GM12878 (cell line): ENCODE measurements around the gene LYRM4. TPM values are rescaled to one million over a fixed set of nuclear protein-coding genes. Genes with fewer than 3 reads are reported as not detected.

Experiments
- ATAC-seq: fragments of 200-7000 bp; cut with Tn5 transposase; 3 replicates; pipeline ENCODE4 v1.9.1; 2020; ENCODE audit warnings: mild to moderate bottlenecking, moderate library complexity
- BruUV-seq: library from RNA; stranded (reverse); fragments of 400-500 nt; replicated peaks from 2 replicates; lab custom pipeline; 2021; lab: Mats Ljungman, UMichigan
- CTCF ChIA-PET: fragments of 300-600 bp; sonication (Branson Sonifier 250); formaldehyde crosslinking; extraction: SDS; loops from one replicate; lab custom pipeline; 2021; ENCODE audit warnings: inconsistent platforms; lab: Yijun Ruan, JAX
- POLR2A ChIA-PET: fragments of 350-600 bp; formaldehyde crosslinking; extraction: SDS; loops from one replicate; lab custom pipeline; 2021; ENCODE audit warnings: inconsistent platforms; lab: Charles Lee
- RAD21 ChIA-PET: fragments of 300-600 bp; sonication (Branson Sonifier 250); formaldehyde crosslinking; loops from one replicate; lab custom pipeline; 2023; ENCODE audit warnings: antibody characterized with exemption; ENCODE audit not compliant: unreplicated experiment; lab: Charles Lee
- SMC1A ChIA-PET: fragments of 300-600 bp; sonication (Branson Sonifier 250); formaldehyde crosslinking; loops from one replicate; lab custom pipeline; 2023; ENCODE audit not compliant: unreplicated experiment, uncharacterized antibody; lab: Charles Lee
- DNase-seq: peaks from one replicate; pipeline ENCODE4 v3.0.0-alpha.2; 2011; ENCODE audit warnings: low read depth, low spot score
- FAIRE-seq: peaks from 3 replicates; lab custom pipeline; 2011; peaks lifted over from hg19 to GRCh38; lab: Jason Lieb, UNC
- H2AFZ ChIP-seq: 2 replicates; pipeline ENCODE4 v1.6.0; 2011; ENCODE audit warnings: low read depth, low read length, control low read depth; ENCODE audit not compliant: control insufficient read depth
- H3K27ac ChIP-seq: 2 replicates; pipeline ENCODE4 v1.5.1; 2011; ENCODE audit warnings: control low read depth; ENCODE audit not compliant: control insufficient read depth, insufficient read depth
- H3K27me3 ChIP-seq, 2 experiments: replicated peaks in 1 of 2; 2 replicates each; pipeline versions ENCODE4 v1.6.0 to v1.6.1; 2011; ENCODE audit warnings: low read length in 1 of 2; ENCODE audit not compliant: control insufficient read depth in 2 of 2, insufficient read depth in 2 of 2
- H3K36me3 ChIP-seq, 2 experiments: 2 replicates each; pipeline ENCODE4 v1.5.1; 2011; ENCODE audit warnings: low read length in 1 of 2; ENCODE audit not compliant: control insufficient read depth in 2 of 2, insufficient read depth in 2 of 2
- H3K4me1 ChIP-seq: 2 replicates; pipeline ENCODE4 v1.6.1; 2011; ENCODE audit warnings: mild to moderate bottlenecking, low read length, moderate library complexity, mixed read lengths; ENCODE audit not compliant: control insufficient read depth, insufficient read depth
- H3K4me2 ChIP-seq: 2 replicates; pipeline ENCODE4 v1.6.0; 2011; ENCODE audit warnings: control low read depth; ENCODE audit not compliant: control insufficient read depth, insufficient read depth
- H3K4me3 ChIP-seq: fragments of 200-600 bp; sonication (generic); 2 replicates; pipeline ENCODE4 v1.5.1; 2016
- H3K79me2 ChIP-seq: 2 replicates; pipeline ENCODE4 v1.6.0; 2011; ENCODE audit warnings: low read length; ENCODE audit not compliant: control insufficient read depth, insufficient read depth
- H3K9ac ChIP-seq: 2 replicates; pipeline ENCODE4 v1.8.0; 2011; ENCODE audit warnings: low read length, control low read depth, mixed read lengths; ENCODE audit not compliant: control insufficient read depth, insufficient read depth
- H3K9me3 ChIP-seq: replicated peaks from 3 replicates; pipeline ENCODE4 v1.5.1; 2011; ENCODE audit warnings: mild to moderate bottlenecking, low read length; ENCODE audit not compliant: control insufficient read depth, insufficient read depth
- H4K20me1 ChIP-seq: 2 replicates; pipeline ENCODE4 v1.6.0; 2011; ENCODE audit not compliant: control insufficient read depth, insufficient read depth
- CBX3 ChIP-seq: fragments of 200-600 bp; sonication (generic); IDR thresholded peaks from 2 replicates; pipeline ENCODE4 v1.6.1; 2016; ENCODE audit warnings: low read depth, borderline replicate concordance
- CREB1 ChIP-seq: IDR thresholded peaks from 2 replicates; pipeline ENCODE4 v1.6.1; 2012; ENCODE audit warnings: low read depth, mild to moderate bottlenecking, inconsistent platforms
- IKZF2 ChIP-seq, 2 experiments: fragments of 450-650 bp; IDR thresholded peaks; 2 replicates each; pipeline ENCODE4 v1.6.1; 2017; ENCODE audit warnings: mild to moderate bottlenecking in 2 of 2, moderate library complexity in 2 of 2
- IRF4 ChIP-seq: IDR thresholded peaks from 2 replicates; pipeline ENCODE4 v1.6.1; 2011; ENCODE audit warnings: low read depth, low read length
- KDM1A ChIP-seq: fragments of 200-600 bp; sonication (generic); IDR thresholded peaks from 2 replicates; pipeline ENCODE4 v1.6.1; 2016; ENCODE audit warnings: borderline replicate concordance
- KLF5 ChIP-seq: fragments of 450-650 bp; IDR thresholded peaks from 2 replicates; pipeline ENCODE4 v1.6.1; 2014; ENCODE audit warnings: mild to moderate bottlenecking; ENCODE audit not compliant: partially characterized antibody
- NR2F1 ChIP-seq: fragments of 450-650 bp; conservative IDR thresholded peaks from 2 replicates; pipeline ENCODE4 v1.6.1; 2017; ENCODE audit warnings: mild to moderate bottlenecking
- RUNX3 ChIP-seq: IDR thresholded peaks from 2 replicates; pipeline ENCODE4 v1.6.1; 2012; ENCODE audit warnings: low read length, inconsistent platforms
- SIN3A ChIP-seq: IDR thresholded peaks from 2 replicates; pipeline ENCODE4 v1.6.1; 2012; ENCODE audit warnings: low read depth, low read length, improper control_type of control experiment
- SPI1 ChIP-seq: IDR thresholded peaks from 2 replicates; pipeline ENCODE4 v1.6.1; 2011; ENCODE audit warnings: low read depth, mild to moderate bottlenecking, low read length, moderate library complexity, borderline replicate concordance; ENCODE audit not compliant: insufficient read depth
- TCF7 ChIP-seq: IDR thresholded peaks from 2 replicates; pipeline ENCODE4 v1.6.1; 2014; ENCODE audit warnings: antibody characterized with exemption, borderline replicate concordance
- YBX1 ChIP-seq: fragments of 450-650 bp; IDR thresholded peaks from 2 replicates; pipeline ENCODE4 v1.6.1; 2016; ENCODE audit warnings: antibody characterized with exemption
- YY1 ChIP-seq: IDR thresholded peaks from 2 replicates; pipeline ENCODE4 v1.6.1; 2011; ENCODE audit warnings: low read depth, mild to moderate bottlenecking, low read length
- ZNF24 ChIP-seq: fragments of 450-650 bp; IDR thresholded peaks from 2 replicates; pipeline ENCODE4 v1.6.1; 2017; ENCODE audit warnings: antibody characterized with exemption, mild to moderate bottlenecking
- ZNF274 ChIP-seq: IDR thresholded peaks from one replicate; pipeline ENCODE4 v1.8.0; 2011; ENCODE audit not compliant: insufficient read length, insufficient read depth
- ZZZ3 ChIP-seq: IDR thresholded peaks from 2 replicates; pipeline ENCODE4 v1.6.1; 2011; ENCODE audit warnings: low read depth; ENCODE audit not compliant: control insufficient read depth, insufficient read length
- WGBS: methylation state at CpG from one replicate; pipeline ENCODE4 v1.1.6; 2016; ENCODE audit warnings: low lambda C conversion rate; ENCODE audit not compliant: insufficient replicate concordance, insufficient coverage; ENCODE audit errors: missing lambda C conversion rate; 5-methylcytosine and 5-hydroxymethylcytosine counted together
- in situ Hi-C: fragments of 300-500 bp; cut with MboI; formaldehyde crosslinking; loops from 9 replicates; pipeline ENCODE4 v1.14.3; 2018; ENCODE audit warnings: mixed read lengths
- intact Hi-C: fragments of 100-400 bp; cut with micrococcal nuclease; formaldehyde crosslinking; loops from one replicate; pipeline ENCODE4 v1.14.2; 2022; ENCODE audit not compliant: unreplicated experiment
- polyA plus RNA-seq, 11 experiments: library from polyadenylated mRNA; depleted of rRNA in 4 of 11; unstranded in 6 of 11; stranded (reverse) in 5 of 11; fragments of >200 nt; fragmentation: Nextera tagmentation in 4 of 11; fragmentation: Illumina TruSeq in 1 of 11; extraction: Ambion mirVana in 4 of 11; extraction: Trizol in 1 of 11; gene quantifications; 1 replicate in 1 of 11; 2 replicates in 10 of 11; pipeline versions ENCODE4 v1.2.1 to v1.2.3, GENCODE V29; 2011 to 2016; ENCODE audit warnings: inconsistent platforms in 2 of 11, missing spikeins in 2 of 11, low read depth in 1 of 11
- total RNA-seq, 4 experiments: library from RNA; depleted of rRNA in 3 of 4; stranded (reverse); fragments of >200 nt in 3 of 4; fragmentation: Illumina TruSeq in 1 of 4; extraction: Trizol in 1 of 4; gene quantifications; 2 replicates each; pipeline versions ENCODE4 v1.2.1 to v1.2.3, GENCODE V29; 2013 to 2021
- TF ChIP-seq, protein P1 (sequence below): fragments of 450-650 bp; conservative IDR thresholded peaks from 2 replicates; pipeline ENCODE4 v1.6.1; 2017; ENCODE audit warnings: mild to moderate bottlenecking, moderate library complexity
- TF ChIP-seq, protein P2 (sequence below): fragments of 450-650 bp; IDR thresholded peaks from 2 replicates; pipeline ENCODE4 v1.6.1; 2017; ENCODE audit warnings: borderline replicate concordance

Gene LYRM4
- total and polyA plus RNA-seq, 10 of the 15 experiments (the other 5 are each of a cell fraction or from before 2014, with no cell fraction given): 32.7 to 66.8 (median 44.0) TPM

GRCh38 chr6:5126214-5126613 lies 134.5 kb downstream of the LYRM4 start:
- BruUV-seq: no TSS peak
- intact Hi-C loops (no loop called here), in situ Hi-C loops (no loop called here)
- H3K9ac ChIP-seq: no peak overlapping the region
- no peak overlapping the region for H2AFZ ChIP-seq
- H3K4me2 ChIP-seq: no peak overlapping the region
- H3K9me3 ChIP-seq: no peaks in the 10 kb centered on the region
- ChIA-PET CTCF (interaction anchor here (0.6 to 0.7 kb wide), 2 partner anchors 17 to 177 kb away, joined by 3 read pairs; no protein-coding TSS in a partner anchor), SMC1A (no interaction called here), POLR2A (no interaction called here), RAD21 (no interaction called here)
- DNase-seq (no peak), FAIRE-seq (no peak), ATAC-seq (no peak)
- 45% methylated on average over 4 of the region's 4 CpGs for WGBS
- H3K4me3 ChIP-seq: no peak overlapping the region
- TF ChIP-seq, protein P1, sequence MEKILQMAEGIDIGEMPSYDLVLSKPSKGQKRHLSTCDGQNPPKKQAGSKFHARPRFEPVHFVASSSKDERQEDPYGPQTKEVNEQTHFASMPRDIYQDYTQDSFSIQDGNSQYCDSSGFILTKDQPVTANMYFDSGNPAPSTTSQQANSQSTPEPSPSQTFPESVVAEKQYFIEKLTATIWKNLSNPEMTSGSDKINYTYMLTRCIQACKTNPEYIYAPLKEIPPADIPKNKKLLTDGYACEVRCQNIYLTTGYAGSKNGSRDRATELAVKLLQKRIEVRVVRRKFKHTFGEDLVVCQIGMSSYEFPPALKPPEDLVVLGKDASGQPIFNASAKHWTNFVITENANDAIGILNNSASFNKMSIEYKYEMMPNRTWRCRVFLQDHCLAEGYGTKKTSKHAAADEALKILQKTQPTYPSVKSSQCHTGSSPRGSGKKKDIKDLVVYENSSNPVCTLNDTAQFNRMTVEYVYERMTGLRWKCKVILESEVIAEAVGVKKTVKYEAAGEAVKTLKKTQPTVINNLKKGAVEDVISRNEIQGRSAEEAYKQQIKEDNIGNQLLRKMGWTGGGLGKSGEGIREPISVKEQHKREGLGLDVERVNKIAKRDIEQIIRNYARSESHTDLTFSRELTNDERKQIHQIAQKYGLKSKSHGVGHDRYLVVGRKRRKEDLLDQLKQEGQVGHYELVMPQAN: no peak
- TF ChIP-seq ZZZ3 (no peak), YBX1 (no peak), TCF7 (no peak), IKZF2 (IDR thresholded peaks at IDR 0.05) (no peak), CREB1 (no peak), YY1 (no peak), RUNX3 (no peak), ZNF274 (no peak), SPI1 (no peak), CBX3 (no peak), IRF4 (no peak), NR2F1 (no peak), KLF5 (no peak), SIN3A (no peak), ZNF24 (no peak), KDM1A (no peak)
- TF ChIP-seq, protein P2, sequence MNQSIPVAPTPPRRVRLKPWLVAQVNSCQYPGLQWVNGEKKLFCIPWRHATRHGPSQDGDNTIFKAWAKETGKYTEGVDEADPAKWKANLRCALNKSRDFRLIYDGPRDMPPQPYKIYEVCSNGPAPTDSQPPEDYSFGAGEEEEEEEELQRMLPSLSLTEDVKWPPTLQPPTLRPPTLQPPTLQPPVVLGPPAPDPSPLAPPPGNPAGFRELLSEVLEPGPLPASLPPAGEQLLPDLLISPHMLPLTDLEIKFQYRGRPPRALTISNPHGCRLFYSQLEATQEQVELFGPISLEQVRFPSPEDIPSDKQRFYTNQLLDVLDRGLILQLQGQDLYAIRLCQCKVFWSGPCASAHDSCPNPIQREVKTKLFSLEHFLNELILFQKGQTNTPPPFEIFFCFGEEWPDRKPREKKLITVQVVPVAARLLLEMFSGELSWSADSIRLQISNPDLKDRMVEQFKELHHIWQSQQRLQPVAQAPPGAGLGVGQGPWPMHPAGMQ: no peak
- H3K36me3 ChIP-seq: no peaks in the 10 kb centered on the region; a peak in 1 of 4 replicates
- H3K79me2 ChIP-seq: no peaks in the 10 kb centered on the region
- no peaks in the 10 kb centered on the region for H3K27me3 ChIP-seq
- no peaks in the 10 kb centered on the region for H3K4me1 ChIP-seq
- no peaks in the 10 kb centered on the region for H4K20me1 ChIP-seq
- no peak overlapping the region for H3K27ac ChIP-seq
